GM18870 (cell line): ENCODE results near the gene NDOR1.

Experiments
- ATAC-seq: cut with Tn5 transposase; IDR thresholded peaks from one replicate; pipeline ENCODE4 v1.9.1; 2021; ENCODE audit warnings: moderate library complexity; ENCODE audit not compliant: unreplicated experiment

The NDOR1 gene

DNA sequence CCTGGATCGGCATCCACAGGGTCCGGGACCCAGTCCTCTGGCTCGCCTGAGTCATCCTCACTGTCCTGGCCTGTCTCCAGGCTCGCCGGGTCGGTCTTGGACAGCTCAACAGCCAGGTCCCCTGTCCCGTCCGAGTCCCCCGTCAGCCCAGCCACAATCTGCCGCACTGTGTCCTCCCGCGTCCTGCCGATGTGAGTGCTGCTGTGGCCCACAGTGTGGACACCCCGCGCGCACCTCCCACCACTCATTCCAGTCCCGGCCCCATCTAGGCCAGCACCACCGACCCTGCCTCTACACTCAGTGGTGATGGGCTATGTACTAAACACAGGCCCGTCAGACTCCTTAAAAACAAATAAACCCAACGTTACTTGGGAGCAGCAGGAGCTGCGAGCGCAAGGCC, 23.8 kb upstream of the NDOR1 start:
- no peak for ATAC-seq

DNA sequence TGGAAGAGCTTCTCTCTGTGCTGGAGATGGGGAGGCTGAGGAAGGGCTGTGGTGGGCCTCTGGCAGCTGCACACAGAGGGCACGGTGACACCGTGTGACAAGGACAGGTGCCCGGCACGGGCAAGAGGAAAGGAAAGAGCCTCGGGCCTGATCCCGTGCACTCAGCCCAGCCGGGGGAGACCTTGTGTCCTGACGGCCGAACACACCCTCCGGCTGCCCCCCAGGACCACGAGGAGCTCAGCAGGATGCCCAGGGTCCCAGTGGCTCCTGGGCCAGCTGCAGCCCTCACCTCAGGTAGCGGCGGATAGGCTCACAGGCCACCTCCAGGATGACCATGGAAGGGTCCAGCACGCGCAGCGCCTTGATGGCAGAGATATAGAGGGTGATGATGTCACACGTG, 22.7 kb upstream of the NDOR1 start:
- no peak for ATAC-seq

DNA sequence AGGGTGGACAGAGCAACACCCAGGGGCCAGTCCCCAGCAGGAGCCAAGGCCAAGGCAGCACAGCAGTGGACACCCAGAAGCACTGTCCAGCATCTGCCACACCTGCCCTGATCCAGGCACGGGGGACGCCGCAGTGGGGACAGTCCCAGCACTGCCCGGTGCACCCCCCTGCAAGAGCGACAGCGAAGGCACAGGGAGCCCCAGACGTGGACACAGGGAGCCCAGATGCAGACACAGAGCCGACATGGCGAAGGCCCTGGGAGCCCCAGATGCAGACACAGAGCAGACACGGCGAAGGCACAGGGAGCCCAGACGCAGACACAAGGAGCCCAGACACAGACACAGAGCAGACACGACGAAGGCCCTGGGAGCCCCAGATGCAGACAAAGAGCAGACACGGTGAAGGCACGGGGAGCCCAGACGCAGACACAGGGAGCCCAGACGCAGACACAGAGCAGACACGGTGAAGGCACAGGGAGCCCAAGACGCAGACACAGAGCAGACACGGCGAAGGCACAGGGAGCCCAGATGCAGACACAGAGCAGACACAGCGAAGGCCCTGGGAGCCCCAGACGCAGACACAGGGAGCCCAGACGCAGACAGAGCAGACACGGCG, 21.4 kb upstream of the NDOR1 start:
- ATAC-seq, result no peak

DNA sequence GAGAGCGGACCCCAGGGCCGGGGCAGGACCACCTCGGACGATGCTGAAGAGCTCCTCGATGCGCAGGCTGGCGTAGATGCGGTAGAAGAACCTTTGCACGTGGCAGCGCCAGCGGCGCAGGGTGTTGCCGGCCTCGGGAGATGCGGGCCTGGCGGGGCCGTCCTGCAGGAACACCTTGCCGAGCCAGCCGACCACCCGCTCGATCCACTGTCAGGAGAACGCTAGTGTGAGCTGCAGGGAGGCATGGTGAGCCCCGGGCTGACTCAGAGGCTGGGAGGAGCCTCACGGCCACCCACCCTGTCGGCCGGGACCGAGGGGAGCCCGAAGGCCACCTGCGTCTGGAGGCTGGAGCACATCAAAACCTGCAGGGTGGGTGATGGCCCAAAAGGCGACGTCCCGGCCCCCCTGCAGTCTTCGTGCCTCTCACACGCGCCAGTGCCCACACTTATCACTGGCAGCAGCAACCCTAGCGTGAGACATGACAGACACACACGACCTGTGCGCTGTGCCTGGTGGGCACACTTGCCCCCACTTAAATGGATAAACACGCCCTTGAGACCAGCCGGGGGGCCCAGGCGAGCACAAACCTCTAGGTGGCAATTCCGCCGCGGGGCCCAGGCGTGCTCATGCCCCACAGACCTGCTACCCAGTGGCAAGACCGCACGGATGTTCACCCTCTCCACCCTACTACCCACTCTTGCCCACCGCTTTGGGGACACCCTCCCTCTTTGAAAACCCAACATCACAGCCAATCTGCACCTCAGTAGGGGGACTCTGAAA, 20.4 kb upstream of the NDOR1 start:
- no peak for ATAC-seq

DNA sequence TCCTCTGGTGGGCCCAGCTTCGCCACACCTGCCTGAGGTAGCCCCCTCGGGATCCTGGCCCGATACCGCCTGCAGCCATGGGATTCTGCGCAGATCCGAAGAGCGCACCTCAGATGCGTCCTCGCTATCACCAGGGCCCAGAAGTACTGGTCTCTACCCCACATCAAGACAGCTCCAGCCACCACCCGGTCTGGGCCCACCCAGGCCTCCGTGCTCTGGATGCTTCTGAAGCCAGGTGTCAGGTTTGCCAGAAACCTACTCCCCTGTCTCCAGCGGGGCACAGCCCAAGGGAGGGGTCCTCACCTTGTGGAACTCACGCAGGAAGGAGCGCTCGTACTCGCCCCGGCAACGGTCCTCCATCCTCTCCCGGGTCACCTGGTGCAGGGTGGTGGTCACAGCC, 19.6 kb upstream of the NDOR1 start:
- ATAC-seq, result no peak

DNA sequence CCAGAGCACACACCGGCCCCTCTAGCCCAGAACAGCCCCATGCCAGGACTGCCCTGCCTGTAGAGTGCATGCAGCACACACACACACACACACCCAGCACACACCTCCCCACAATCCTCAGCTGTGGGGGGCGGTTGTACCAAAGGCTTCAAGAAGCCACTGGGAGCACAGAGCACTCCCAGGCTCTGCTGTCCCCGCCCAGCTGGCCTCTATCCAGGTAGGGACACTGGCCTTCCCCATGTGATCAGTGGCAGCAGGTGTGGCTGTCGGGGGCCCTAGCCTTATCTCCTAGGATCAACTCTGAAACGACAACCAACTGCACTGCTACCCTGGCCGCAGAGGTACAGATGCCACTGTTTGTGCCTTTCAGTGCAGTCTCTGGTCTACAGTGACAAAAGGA, 19.1 kb upstream of the NDOR1 start:
- no peak for ATAC-seq

DNA sequence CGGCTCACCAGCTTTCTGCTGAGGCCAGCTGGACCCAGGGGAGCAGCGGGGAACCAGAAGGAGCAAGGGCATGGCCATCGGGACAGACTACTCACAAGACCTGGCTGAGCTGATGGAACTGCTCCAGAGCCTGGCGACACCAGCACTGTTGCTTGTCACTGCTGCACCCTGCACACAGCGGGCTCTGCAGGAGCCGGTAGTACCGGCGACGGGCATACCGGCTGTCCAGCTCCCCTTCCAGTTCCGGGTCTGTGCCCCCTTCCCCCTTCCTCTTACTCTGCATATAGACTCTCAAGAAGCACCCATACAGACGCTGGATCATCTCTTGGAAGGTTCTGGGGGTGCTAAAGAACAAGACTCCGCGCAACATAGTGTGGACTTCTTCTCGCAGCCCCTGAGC, 18.1 kb upstream of the NDOR1 start:
- no peak for ATAC-seq

DNA sequence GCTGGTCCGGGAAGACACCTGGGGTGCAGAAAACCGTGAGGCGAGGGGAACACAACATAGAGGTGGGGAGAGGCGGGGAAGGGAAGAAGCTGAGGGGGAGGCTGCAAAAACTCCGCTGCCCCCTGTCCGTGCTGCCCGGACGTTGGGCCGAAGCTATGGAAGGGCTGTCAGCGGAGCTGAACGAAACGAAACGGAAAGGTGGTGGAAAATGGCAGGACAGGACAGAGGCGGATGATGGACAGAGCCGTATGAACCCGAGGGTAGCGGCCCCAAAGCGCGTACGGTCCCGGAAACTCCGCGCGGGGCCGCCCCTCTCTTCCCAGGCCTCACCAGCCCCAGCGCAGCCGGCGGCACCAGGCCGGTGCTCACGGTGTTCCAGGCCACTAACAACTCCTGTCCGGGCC, 17.4 kb upstream of the NDOR1 start:
- no peak for ATAC-seq

DNA sequence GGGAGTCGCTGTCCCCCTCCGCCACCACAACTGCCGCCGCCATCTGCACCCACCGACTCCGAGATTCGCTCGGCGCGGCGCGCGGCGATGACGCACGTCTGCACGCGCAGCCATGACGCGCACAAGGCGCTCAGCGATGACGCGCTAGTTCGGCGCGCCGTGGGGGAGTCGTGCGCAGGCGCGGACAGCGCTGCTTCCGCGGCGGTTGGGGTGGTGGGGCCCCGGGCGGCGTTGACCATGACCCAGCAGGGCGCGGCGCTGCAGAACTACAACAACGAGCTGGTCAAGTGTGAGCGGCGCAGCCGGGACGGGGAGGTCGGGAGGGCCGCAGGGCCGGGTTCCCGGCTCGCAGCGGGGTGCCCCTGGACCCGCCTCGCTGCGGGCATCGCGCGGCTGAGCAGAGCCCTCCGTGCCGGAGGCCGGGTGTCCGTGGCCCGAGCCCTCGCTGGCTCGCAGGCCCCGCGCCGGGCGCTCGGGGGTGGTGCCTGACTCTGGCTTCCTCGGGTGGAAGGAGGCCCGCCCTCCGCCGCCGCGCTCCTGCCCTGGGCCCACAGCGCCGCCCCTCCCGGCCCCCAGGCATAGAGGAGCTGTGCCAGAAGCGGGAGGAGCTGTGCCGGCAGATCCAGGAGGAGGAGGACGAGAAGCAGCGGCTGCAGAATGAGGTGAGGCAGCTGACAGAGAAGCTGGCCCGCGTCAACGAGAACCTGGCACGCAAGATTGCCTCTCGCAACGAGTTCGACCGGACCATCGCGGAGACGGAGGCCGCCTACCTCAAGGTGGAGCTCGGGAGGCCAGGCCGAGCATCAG, 16.8 kb upstream of the NDOR1 start, which contains the start of the genes ANAPC2 and SSNA1:
Gene ANAPC2 (minus strand): TSS at position 71 of the 807 bp plus-strand sequence. CDS start 28 bp downstream, at position 43.
Gene SSNA1 (plus strand): TSS at position 187 of the 807 bp plus-strand sequence. CDS start 51 bp downstream, at position 238.
- peak; percentile 84 for ATAC-seq

DNA sequence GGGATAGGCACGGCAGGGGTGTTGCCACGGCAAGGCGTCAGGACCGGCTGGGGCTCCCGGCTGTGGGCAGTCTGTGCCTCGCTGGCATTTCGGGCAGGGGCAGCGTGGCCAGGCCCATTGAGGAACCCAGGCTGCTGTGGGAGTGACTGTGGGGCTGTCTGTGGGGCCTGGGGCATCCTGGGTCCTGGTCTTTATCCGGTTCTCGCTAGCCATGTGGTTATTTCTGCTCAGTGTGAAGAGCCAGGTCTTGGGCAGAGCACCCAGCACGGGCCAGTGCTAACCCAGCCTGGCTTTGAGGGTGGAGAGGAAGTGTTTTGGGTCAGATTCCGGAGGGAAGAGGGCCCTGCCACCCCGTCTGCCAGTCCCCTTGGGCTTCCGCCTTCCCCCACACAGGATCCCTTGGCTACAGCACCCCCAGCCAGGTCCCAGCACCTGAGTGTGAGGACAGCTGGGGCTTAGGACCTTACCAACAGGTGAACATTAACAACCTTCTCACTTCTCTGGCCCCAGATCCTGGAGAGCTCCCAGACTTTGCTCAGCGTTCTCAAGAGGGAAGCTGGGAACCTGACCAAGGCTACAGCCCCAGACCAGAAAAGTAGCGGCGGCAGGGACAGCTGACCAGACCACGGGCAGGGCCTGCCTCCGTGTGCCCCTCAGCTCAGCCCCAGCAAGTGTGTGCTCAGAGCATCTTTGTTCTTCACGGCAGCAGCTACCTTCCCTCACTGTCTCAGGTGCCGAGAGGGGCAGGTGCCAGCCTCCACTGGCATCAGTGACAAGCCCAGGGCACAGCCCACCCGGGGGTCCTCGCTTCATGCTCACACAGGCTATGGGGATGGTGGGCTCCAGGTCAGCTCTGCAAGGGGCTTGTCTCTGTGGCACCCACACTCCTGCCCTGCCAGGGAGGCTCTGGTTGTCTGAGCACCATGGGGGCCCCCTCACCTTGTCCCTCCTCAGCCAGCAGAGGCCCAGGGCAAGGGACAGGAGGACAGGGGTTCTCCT, 15.9 kb upstream of the NDOR1 start:
- no peak for ATAC-seq

DNA sequence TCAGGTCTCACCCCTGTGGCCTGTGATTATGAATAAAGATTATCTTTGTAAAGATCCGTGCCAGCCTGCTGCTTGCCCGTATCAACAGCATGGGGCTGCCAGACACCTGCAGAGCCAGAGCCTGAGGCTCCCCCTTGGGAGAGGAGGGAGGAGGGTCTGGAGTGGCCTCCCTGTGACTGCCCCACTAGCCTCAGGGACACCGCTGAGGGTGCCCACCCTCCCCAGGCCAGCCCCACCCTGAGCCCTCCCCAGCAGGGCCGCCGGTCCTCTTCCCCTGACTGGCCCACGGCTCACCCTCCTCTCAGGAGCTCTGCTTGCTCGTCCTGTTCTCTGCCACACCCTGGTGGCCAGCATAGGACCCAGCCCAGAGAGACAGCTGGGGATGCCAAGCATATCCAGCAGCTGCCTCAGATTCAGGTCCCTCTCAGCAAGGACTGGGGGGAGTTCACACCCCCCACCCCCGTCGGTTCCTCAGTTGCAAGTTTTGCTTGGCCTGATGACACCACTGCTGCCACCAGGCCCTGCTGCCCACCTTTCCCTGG, 15.1 kb upstream of the NDOR1 start:
- no peak for ATAC-seq

DNA sequence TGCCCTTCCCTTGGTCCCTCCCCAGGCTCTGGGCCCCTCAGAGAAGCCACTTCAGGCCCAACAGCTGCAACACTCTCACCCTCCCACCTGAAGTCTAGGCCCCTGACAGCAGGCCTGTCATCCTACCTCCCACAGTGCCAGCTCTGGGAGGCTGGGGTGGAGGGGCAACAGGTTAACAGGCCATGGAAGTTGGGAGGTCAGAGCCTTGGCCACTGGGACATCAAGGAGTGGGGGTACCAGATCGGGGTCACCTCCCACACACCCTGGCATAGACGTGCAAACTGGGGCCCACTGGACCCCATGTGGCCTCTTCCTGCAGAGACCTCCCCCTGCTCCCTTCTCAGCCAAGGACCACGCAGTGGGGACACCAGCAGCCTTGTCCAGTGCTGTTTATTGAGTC, 14.3 kb upstream of the NDOR1 start:
- ATAC-seq, result no peak

DNA sequence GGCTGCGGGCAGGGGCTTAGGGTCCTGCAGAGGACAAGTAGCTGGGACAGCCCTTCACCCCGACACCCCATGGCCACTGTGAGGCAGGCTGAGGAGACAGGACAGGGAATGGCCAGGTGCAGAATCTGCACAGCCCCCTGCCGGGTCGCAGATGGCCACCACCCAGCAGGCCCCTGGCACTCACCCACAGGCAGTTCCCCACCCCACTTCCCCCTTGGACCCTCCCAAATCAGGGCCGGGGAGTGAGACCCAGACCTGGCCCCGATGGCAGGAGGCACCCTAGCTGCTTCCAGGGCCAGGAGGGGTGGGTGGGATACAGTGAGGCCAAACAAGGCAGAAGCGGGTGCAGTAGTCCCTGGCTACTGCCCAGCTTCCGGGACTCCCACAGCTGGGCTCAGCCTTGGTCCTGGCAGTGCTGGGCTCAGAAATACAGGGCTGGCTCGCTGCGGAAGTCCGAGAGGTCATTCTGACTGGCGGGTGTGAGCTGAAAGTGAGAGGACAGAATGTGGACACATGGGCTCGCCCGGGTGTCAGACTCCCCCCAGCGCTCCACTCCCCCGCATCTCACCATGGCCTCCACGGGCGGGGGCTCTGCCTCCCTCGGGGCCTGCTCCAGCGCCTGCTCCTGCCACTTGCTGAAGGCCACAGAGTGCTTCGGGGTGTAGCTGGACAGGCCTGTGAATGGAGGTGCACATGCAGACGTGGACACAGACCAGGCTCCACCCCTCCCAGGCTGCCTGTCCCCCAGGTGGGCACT, 13.6 kb upstream of the NDOR1 start:
- no peak for ATAC-seq

DNA sequence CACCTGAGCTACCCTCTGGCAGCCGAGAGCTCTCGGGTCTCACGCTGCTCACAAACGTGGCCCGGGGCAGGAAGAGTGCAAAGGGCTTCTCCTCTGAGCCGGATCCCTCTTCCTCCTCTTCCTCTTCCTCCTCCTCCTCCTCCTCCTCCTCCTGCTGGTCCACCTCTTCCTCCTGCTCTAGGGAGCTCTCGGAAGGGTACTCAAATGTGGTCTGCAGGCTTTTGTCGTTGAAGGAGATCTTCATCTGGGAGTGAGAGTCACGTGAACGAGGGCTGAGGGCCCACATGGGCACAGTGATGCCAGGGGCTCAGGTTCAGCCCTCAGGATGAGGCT, 13.1 kb upstream of the NDOR1 start:
- ATAC-seq, result no peak

DNA sequence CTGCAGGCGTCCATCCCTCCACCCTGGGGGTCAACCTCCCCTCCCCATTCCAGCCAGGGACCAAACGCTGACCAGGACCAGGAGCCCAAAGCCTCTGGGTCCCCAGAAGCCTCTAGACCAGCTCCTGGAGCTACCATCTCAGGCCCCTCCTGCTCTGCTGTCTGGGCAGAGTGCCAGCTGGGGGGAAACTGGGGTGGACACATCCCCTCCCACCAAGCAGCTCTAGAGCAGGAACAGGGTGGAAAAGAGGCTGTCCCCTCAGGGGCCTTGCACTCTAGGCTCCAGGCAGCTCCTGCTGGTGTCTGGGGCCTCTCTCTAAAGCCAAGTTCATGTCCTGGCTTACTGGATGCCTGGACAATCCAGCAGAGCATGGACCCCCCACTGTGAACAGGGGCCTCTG, 12.6 kb upstream of the NDOR1 start:
- ATAC-seq, result no peak

DNA sequence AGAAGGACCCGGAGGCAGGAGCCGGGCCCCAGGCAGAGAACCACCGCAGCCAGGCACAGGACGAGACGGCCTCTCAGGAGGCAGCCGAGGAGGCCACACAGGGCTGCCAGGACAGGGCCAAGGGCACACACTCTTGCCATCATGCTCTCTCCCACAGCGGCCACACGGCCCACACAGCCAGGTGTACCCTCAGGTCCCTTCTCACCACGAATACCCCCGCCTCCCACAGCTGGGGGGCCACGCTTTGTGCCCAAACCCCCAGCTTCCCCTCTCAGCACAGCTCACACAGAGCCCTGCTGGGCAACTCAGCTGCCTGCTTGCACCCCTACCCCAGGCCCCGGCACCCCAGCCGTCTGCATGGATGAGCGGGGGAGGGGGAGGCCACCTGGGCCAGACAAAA, 11.7 kb upstream of the NDOR1 start:
- no peak for ATAC-seq

DNA sequence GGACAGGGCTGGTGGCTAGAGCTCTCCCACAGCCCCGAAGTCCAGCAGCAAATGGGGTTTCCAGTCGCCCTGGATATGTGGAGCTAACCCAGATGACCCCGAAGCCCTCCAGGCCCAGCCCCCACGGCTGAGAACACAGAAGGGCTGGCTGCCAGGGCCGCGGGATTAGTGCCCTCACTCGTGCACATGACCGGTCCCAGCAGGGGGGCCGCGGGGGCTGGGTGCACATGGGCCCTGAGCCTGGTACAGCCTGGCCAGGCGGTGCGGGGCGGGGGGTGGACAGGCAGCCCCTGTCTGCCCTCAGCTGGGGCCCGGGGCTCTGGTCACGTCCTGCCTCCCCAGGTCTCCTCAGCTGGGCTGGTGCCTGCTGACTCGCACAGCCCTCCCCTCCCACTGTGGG, 11.1 kb upstream of the NDOR1 start:
- no peak for ATAC-seq

DNA sequence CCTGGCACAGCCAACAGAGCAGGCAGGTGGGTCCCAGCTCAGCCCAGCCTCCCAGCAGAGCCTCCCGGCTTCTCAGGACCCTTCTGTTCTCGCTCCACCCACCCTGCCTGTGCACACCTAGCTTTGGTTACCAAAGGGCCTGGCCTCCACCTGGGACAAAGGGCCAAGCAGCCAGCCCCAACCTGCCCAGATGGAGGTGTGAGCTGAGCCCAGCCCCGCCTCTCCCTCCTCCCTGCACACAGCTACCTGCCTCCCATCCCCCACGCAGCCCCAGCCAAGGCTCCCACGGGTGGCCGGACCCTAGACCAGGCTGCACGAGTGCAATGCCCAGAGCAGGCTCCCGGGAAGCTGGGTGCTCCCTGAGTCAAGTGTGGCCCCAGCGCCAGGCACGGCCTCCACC, 10.6 kb upstream of the NDOR1 start:
- ATAC-seq, result no peak

DNA sequence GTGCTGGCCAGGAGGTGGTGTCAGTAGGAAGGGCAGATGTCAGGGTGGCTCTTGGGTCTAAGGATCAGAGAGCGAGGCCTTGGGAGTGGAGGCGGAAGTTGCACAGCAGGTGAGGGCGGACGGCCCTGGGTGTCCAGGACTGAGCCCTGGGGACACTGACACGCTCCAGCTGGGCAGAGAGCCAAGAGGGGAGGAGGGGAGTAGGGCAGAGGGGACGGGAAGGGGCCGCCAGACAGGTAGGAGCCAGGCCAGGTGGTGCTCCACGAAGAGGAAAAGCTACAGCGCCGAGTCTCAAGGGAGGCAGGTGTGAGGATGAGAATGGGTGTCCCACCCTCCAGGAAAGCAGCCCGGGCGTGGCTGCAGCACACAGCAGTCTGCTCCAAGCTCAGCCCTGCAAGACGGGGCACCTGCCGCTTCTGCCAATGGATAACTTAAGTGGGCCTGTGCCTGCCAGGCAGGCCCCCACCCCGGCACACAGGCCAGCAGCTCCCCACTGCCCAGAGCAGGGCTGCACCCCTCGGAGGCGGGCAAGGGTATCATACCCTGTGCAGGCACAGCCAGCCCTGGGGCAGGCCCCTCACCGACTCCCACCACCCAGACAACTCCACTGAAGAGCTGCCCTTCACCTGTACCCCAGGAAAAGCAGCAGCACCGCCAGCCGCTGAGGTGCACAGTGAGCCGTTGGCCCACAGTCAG, 9.8 kb upstream of the NDOR1 start:
- no peak for ATAC-seq
